NCI-H146 treated with DMSO at 0.1 percent for 48 hours (cell line): Measurements from ENCODE around the gene GPLD1.
"Not testable (repeated sequence)": the region's sequence is repeated elsewhere in the genome, so short reads cannot be mapped to it uniquely, and the experiment has no call there.

ENCODE experiments used
- DNase-seq: peaks from one replicate; lab custom pipeline; 2025; ENCODE audit not compliant: unreplicated experiment; lab: John Stamatoyannopoulos, UW

The GPLD1 gene

DNA sequence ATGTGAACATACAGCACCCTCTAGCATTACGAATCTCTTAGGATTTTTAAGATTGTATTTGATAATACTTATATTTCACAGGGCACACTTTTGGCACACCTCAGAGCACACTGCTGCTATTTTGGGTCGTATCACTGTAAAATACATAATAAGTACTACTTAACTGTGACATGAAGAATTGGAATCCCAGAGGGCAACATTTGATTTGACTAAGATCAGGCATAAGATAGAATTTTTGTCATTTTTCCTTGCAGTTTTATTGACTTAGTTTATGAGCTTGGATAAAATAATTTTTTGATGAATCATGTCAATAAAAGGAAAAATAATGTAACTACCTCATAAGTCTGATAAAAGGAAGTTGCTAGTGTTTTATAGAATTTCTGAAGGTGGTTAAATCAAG lies 64.3 kb downstream of the GPLD1 start:
- DNase-seq: no peak

DNA sequence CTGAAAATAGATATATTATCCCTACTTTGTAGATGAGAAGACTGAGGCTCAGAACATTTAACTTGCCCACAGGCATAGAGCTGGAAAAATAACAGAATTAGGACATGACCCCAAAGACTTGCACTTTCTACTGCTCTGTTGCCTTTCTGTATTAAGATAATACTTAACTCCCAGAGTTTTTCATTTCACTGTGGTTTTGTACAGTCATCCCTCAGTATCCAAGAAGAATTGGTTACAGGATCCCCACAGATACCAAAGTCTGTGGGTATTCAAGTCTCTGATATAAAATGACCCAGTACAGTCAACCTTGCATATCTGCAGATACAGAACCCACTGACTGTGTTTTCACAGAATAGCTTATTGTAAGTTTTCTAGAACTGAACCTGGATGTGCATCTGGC lies 69.9 kb downstream of the GPLD1 start:
- DNase-seq: no peak

DNA sequence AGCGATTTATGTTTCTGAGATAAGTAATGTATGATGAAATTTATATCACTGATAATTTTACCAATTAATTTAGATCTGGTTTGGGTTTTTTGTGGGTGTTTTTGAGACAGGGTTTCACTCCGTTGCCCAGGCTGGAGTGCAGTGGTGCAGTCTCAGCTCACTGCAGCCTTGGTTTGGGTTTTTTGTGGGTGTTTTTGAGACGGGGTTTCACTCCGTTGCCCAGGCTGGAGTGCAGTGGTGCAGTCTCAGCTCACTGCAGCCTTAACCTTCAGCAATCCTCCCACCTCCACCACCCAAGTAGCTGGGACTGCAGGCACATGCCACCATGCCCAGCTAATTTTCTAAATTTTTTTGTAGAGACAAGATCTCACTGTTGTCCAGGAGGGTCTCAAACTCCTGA lies 73.6 kb downstream of the GPLD1 start:
- no peak for DNase-seq

DNA sequence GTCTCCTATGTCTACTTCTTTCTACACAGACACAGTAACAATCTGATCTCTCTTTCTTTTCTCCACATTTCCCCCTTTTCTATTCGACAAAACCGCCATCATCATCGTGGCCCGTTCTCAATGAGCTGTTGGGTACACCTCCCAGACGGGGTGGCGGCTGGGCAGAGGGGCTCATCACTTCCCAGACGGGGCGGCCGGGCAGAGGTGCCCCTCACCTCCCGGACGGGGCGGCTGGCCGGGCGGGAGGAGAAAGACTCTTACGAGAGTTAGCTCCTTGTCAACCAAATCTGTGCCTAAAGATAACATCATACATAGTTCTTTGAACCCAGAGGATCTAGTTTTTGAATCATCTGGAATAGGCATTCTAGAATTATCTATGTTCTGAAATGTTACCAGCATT lies 74.8 kb downstream of the GPLD1 start:
- not testable (repeated sequence) for DNase-seq

DNA sequence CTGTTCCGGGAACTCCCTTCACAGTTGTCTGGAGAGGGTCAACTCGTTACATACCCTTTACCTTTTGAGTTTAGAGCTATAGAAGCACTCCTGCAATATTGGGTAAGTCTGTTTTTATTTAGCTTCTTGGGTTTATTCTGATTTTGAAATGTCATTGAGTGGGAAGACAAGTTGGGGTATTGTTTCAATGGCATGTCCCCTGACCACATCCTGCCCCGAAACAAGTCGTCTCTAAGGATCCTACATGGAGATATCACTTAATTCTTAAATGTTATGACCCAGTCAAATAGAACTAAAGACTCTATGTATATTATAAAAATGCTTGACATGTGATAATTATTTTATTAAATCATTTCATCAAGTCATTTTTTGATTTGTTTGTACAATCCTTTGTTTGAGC lies 77.1 kb downstream of the GPLD1 start:
- DNase-seq: no peak

DNA sequence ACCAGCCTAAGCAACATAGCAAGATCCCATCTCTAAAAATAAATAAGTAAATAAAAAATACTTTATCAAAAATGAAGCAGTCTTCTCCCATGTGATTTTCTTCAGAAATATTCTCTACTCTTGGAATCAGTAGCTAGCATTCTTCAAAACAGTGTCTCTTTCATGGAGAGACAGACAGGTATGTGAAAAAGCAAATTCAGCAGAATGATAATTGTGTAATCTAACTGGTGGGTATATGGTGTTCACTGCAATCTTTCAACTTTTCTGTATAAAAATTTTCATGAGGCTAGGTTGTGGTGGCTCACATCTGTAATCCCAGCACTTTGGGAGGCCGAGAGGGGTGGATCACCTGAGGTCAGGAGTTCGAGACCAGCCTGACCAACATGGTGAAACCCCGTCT lies 78.8 kb downstream of the GPLD1 start:
- no peak for DNase-seq

DNA sequence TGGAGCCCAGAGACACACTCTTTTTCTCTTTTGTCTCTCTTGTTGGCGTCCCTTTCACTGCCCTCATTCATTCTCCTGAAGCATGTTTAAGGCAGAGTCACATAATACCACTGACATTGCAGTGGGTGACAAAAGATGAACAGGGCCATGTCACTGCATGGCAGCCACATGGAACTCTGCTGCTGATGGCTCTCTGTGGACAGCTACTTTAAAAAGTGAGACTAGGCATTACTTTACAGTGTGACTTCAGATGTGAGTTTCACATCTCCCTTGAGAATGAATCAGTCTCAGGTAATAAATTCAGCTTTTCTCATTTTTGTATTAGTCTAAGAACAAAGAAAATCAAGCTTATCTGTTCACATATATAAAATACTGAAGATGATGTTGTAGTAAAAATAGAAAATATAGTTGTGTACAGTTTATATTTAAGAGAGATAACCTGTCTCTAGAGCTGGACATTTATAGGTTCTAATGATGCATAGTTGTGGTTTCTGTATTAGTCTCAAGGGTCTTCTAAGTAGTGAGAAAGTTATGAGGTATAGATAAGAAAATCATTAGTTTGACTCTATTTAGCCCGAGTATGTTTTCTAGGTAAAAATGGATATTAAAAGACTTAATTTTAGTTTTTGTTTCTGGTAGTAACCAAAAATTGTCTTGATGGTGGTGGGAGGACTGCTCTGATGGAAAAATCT lies 80.5 kb downstream of the GPLD1 start:
- DNase-seq: no peak

DNA sequence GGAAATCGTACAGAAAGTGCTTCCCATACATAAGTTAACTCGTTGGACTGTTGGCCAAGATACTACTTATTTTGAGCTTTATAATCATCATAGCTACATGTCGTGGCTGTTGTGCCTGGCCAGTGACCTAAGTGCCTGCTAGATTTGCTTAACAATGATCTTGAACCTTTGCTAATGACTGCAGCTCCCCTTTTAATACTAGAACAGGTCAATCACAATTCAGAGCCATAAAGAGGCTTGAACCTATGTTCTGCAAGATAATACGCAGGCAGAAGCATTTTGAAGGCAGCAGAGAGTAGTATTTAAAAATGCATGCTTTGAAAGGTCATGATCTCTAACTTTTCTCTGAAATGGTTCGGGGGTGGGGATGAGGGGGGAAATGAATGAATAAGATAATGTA lies 84.1 kb downstream of the GPLD1 start:
- no peak for DNase-seq

DNA sequence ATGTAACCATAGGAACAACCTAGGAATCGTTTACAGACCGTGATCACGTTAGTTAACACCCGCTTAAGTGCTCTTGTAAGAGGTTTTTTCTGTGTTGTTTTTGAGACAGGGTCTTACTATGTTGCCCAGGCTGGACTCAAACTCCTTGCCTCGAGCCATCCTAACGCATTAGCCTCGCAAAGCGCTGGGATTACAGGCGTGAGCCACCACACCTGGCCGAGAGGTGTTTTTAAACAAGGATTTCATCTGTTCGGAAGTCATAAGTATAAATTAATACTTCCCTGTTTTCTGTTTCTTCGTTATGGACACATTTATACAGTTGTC lies 85.9 kb downstream of the GPLD1 start:
- DNase-seq: no peak

DNA sequence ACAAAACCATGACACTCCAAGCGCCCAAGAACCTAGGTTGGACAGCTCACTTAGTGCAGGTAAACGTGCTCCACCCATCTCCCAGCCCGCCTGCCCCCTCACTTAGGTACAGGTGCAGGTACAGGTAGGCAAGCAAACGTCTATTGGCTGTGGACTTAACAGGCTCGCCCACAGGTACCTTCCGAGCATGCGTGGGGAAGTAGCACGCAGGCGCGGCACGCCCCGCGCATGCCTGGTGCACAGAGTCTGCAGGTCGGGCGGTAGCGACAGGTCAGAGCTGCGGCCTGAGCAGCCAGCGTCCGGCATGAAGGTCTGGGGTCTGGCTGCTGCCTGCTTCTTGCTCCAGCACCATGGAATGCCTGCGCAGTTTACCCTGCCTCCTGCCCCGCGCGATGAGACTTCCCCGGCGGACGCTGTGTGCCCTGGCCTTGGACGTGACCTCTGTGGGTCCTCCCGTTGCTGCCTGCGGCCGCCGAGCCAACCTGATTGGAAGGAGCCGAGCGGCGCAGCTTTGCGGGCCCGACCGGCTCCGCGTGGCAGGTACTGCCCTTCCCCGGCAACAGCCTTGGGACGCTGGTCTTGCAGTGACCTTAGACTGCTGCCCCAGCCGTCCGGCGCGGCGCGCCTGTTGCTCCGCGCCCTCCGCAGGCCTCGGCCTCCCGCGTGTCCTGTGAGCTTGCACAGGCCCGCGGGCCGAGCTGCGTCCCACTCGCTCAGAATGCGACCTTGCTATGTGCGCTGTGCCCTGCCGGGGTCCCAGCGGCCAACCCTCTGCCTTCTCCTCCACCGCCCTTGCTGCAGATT lies 86.5 kb downstream of the GPLD1 start, which contains the start of gene MRS2:
Gene MRS2 (plus strand): TSS at position 240 of the 804 bp plus-strand sequence. CDS start 111 bp downstream, at position 351.
- peak; percentile 92 for DNase-seq

DNA sequence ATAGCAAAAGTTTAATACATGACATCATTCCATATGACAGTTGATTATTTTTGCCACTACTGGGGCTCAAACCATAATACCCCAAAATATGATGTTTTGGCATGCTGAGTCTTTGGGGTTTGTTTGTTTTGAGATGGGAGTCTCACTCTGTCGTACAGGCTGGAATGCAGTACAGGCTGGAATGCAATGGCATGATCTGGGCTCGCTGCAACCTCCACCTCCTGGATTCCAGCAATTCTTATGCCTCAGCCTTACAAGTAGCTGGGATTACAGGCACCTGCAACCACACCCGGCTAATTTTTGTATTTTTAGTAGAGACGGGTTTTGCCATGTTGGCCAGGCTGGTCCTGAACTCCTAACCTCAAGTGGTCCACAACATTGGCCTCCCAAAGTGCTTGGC lies 87.9 kb downstream of the GPLD1 start:
- DNase-seq: no peak

DNA sequence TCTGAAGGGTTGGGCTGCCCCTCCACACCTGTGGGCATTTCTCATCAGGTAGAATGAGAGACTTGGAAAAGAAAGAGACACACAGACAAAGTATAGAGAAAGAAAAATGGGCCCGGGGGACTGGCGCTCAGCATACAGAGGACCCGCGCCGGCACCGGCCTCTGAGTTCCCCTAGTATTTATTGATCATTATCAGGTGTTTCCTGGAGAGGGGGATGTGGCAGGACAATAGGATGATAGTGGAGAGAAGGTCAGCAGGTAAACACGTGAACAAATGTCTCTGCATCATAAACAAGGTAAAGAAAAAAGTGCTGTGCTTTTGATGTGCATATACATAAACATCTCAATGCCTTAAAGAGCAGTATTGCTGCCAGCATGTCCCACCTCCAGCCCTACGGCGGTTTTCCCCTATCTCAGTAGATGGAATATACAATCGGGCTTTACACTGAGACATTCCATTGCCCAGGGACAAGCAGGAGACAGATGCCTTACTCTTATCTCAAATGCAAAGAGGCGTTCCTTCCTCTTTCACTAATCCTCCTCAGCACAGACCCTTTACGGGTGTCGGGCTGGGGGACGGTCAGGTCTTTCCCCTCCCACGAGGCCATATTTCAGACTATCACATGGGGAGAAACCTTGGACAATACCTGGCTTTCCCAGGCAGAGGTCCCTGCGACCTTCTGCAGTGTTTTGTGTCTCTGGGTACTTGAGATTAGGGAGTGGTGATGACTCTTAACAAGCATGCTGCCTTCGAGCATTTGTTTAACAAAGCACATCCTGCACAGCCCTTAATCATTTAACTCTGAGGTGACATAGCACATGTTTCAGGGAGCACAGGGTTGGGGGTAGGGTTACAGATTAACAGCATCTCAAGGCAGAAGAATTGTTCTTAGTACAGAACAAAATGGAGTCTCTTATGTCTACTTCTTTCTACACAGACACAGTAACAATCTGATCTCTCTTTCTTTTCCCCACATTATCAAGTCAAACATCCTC lies 89.0 kb downstream of the GPLD1 start:
- DNase-seq: peak; percentile 16

DNA sequence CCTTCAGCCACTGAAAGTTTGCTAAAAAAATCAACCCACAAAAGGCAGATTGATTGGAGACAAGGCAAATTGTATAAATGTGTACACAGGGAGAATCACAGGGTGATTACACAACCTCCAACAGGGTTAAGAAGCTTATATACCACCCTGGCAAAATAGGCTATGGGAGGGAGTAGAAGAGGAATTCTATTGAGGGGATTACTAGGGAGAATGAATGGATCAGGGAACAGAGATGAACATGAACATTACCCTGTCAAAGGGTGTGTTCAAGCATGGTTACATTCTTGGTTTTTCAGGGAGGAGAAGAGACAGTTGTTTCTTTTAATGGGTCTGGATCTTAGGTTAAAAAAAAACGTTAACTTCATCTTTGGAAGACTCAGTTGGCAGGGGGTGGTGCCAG lies 91.7 kb downstream of the GPLD1 start:
- DNase-seq: no peak

DNA sequence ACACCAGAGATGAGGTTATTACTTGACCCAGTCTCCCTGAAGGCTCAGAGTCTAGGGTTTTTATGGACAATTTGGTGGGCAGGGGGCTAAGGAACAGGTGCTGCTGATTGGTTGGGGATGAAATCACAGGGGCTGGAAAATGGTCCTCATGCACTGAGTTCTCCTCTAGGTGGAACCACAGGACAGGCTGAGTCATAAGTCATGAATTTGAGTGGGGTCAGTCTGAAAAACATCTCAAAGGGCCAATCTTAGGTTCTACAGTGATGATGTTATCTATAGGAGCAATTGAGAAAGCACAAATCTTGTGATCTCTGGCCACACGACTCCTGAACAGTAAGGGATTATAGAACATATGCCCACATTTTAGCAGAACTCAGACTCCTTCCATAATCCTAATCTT lies 92.6 kb downstream of the GPLD1 start:
- DNase-seq: no peak

DNA sequence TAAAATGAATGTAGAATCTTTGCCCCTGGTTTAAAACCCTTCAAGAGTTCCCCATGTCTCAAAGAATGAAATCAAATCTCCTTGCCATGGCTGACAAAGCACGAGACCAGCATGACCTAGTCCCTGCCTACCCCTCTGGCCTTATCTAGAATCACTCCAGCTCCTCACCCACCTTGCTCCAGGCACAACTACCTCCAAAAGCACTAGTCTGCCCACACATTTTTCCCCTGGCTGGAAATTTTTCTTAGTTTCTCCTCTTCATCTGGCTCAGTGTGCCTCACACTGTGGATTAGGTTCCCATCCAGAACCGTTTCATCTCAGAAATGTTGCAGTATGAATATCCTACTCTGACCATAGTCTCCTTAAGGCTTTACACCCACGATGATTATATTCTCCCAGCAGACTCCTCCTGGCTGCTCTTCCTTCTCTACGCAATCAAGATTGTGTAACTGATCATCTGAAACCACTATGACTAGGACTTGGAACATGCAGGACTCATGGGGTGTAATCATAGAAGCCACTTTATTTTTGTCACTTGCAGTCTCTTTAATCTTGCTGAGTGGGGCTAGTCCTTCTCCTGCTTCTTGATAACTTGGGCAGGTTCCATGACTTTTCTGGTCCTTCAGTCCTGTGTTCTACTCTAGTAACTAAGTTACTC lies 94.5 kb downstream of the GPLD1 start:
- DNase-seq: no peak

DNA sequence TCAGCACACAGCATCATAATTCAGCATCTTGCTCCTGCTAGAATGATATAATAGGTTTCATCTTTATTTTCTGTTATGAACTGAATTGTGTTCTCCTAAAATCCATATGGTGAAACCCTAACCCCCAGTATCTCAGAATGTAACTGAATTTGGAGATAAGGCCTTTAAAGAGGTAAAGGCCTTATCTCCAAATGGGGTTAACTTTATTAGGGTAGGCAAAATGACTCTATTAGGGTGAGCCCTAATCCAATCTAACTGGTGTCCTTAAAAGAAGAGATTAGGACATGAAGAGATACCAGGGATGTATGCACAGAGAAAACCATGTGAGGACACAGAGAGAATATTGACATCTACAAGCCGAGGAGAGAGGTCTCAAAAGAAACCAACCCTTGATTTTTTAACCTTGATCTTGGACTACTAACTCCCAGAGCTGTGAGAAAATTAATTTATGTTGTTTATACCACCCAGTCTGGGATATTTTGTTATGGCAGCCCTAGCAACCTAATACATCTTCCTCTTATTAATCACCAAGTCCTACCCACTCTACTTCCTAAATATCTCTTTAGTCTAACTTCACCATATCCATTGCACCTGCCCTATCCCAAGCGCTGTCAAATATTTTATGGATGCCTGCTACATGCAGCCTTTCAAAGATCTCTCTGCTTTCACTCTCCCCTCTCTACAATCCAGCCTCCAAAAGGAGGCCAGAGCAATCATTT lies 95.2 kb downstream of the GPLD1 start:
- DNase-seq: no peak

DNA sequence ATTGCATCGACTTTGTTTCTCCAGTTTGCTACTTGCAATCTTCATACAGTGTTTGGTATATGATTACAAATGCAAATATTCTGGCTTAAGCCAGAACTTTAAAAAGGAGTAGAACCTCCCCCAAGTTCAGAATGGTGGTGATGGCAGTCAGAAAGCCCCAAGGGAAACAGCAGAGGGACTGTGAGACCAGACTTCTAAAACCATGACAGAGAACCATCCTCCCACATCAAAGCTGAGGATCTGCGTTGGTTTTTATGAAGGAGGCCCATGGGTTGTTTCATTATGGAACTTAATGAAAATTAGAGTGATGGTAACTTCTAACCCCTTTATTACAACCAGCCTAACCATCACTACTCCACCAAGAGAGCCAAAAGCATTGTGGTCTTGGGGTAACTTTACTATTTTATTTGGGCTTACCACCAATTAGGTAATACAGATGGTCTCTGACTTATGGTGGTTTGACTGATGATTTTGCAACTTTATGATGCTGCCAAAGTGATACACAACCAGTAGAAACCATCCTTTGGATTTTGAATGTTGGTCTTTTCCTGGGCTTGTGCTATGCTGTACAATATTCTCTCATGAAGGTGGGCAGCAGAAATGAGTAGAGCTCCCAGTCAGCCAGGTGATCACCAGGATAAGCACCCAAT lies 97.5 kb downstream of the GPLD1 start:
- no peak for DNase-seq

DNA sequence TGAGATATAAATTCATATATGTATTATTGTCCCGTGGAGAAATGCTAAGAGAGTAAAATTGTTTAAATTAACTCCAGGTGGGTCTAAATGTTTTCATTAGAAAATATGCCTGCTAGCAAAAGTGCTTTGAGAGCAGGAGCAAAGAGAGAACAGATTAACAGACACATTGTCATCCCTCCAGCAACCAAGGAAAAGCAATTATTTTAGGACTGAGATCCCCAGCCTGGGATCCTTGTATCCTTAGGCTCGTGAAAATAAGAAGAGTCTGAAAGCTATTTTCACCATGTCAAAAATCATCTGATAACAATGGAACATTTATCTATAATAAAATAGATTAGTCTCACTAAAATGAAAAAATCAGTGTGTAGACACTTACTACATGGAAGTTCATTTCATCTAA lies 98.2 kb downstream of the GPLD1 start:
- DNase-seq: no peak

DNA sequence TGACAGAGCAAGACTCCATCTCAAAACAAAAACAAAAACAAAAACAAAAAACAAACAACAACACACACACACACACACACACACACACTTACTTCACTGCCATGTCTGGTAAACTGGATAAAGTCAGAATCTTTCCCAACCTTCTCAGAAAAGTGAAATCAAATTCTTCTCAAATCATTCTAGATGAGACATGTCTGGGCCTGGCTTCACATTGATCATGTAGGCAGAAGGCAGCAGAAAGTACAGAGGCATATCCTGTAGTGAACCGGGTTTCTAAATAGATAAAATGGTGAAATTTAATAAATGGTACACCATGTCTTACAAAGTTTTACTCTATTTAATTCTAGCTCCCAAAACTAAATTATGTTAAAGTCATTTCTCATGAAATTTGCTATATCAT lies 101.6 kb downstream of the GPLD1 start:
- DNase-seq: no peak
